Suppressor macrophage treated with lipopolysaccharide for 1 hour (primary cell): ENCODE results near the gene CLEC2L.
"Not testable (repeated sequence)": the region's sequence is repeated elsewhere in the genome, so short reads cannot be mapped to it uniquely, and the experiment has no call there.

Experiments
- DNase-seq, 3 donors: peaks; one replicate each; pipeline ENCODE4 v3.0.0-alpha.2; 2020 to 2022

Gene CLEC2L

DNA sequence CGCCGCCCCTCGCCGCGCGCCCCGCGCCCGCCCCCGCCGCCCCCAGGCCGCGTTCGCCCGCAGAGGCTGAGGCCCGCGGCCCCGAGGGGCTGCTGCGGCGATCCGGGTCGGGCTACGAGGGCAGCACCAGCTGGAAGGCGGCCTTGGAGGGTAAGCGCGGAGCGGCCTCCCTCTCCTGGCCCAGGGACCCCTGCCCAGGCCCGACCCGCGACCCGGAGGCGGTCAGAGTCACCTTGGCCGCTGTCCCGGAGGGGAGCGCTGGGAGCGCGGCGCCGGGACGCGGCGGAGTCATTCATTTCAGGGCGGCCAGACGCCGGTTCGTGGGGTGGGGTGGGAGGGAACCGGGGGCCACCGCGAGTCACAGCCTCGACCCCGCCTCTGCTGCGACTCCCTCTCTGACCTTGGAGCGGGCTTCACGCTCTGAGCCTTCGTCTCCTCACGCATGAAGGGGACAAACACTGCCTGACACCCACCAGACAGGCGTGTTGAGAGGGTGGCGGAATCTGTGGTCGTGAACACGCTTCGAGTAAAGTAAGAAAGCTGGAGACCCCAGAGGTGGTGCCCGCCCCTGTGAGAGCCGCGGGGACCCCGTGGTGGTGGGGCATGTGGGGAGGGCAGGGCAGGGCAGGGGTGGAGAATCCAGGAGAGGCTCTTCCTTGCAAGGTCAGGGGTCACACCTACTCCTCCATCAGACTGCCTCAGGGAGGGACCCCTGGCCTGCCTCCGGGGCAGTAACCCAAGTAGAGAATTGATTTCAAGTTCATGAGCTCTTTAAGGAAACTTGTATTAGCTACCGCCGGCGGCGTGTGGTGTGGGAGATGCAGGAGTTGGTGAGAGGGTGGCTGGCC, 707 bp downstream of the CLEC2L start:
- no peak for DNase-seq

DNA sequence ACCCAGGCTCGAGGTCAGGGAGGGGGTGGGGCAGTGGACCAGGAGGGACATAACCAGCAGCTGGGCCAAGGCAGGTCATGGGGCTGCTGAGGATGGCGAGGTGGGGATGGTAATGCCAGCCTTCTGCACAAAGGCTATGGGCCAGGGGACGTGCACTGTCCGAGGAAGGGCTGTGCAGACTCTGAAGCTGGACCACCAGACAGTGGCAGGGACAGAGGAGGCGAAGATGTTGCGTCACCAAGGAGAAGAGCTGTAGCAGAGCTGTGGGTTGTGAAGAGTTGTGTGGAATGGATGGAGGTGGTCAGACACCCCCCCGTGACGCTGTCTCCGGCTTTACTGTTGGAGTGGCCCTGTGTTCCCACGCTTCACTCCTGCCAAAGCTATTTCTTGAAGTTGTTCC, 1.8 kb downstream of the CLEC2L start:
- DNase-seq: no peak

DNA sequence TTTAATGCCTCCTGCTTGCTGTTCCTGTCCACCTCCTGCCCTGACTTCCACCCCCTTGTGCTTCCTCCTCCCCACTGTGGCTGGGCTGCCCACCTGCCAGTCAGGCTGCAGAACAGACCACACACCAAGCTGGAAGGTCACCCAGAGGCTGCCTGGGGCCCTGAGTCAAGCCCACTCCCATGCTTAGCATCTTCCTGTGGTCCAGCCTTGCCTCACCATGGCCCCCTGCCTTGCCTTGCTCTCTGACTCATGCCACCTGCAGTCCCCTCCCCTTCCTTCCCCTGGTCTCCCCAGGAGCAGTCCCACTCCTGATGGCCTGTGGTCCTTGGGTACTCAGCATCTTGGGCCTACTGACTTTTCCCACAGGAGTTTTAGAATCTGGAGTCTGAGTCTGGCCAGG, 2.3 kb downstream of the CLEC2L start:
- DNase-seq: no peak

DNA sequence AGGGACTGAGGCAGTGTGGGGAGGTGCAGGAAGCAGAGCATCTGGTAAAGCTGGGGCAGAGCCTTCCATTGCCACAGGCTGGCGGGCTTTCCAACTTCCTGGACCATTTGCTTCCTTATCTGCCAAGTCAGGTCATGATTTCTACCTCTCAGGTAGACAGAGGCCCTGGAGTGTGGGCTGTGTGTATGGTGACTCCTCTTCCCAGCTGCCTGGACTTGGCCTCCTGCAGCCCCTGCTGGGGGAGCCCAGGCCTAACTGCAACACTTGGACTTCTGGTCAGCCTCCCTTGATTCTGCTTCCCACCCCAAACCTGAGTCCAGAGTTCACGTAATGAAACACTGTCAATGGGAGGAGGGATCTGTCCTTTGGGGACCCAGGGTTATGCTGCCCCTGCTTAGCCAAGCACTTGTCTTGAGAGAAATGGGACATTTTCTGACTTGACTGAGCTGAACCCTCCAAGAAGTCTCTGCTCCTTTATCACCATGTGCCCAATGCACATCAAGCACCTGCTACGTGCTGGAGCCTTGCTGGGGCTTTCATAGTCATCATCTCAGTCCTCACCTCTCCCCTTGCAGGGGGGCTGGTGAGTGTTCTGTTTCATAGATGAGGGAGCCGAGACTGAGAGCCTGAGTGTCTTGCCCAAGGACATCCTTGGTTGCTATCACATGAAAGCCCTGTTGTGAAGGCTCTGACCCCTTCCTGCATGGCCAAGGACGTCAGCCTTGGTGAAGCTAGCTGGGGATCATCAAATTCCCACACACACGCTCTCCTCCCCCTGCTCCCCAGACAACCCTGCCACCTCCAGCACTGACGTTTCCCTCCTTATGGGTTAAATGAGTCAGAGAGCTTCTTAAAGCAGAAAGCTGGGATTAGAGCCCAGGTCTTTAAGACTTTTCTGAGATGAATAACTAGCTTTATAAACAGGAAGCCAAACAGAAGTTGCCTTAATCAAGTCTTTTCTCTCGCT, 3.4 kb downstream of the CLEC2L start:
- DNase-seq: peak; percentile 29 to 44 (median 32)

DNA sequence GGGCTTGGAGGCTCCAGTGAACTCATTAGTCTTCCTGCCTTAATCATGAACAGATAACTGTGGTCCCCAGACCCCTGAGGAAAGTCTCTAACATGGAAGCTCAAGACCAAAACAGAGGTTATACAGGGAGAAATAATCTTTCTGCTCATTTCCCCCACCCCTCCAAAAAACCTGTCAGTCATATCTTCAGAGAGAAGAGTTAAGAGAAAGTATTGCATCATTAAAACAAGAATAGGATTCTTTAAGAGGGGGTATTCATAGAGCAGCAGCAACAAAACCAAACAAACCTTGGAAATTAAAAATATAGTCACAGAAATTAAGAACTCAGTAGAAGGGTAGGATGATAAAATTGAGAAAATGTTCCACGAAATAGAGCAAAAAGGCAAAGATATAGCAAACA, 7.6 kb downstream of the CLEC2L start:
- DNase-seq: no peak

DNA sequence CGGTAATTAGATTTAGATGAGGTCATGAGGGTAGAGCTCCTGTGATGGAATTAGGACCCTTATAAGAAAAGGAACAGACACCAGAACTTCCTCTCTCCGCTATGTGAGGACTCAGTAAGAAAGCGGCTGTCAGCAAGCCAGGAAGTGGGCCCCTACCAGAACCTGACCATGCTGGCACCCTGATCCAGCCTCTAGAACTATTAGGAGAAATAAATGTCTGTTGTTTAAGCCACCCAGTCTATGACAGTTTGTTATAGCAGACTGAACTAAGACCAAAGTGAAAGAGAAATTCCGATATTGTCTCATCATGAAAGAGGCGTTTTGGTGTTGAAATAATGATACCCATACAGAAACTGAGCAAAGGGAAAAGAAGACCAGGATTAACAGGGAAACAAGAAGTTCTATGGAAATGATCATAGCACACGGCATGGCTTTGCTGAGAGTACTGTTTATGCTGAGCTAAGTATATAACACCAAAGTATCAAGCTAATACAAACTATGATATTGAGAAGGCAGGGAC, 9.2 kb downstream of the CLEC2L start:
- DNase-seq: peak; percentile 40 to 75 (median 71)

DNA sequence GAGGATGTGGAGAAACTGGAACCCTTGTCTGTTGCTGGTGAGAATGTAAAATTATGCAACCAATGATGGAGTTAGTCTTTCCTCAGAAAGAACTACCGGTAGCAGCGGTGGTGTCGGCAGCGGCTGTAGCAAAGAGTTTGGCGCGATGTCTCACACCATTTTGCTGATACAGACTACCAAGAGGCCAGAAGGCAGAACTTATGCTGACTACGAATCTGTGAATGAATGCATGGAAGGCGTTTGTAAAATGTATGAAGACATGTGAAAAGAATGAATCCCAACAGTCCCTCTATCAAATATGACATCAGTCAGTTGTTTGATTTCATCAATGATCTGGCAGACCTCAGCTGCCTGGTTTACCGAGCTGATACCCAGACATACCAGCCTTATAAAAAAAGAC, 10.6 kb downstream of the CLEC2L start:
- DNase-seq: no peak

DNA sequence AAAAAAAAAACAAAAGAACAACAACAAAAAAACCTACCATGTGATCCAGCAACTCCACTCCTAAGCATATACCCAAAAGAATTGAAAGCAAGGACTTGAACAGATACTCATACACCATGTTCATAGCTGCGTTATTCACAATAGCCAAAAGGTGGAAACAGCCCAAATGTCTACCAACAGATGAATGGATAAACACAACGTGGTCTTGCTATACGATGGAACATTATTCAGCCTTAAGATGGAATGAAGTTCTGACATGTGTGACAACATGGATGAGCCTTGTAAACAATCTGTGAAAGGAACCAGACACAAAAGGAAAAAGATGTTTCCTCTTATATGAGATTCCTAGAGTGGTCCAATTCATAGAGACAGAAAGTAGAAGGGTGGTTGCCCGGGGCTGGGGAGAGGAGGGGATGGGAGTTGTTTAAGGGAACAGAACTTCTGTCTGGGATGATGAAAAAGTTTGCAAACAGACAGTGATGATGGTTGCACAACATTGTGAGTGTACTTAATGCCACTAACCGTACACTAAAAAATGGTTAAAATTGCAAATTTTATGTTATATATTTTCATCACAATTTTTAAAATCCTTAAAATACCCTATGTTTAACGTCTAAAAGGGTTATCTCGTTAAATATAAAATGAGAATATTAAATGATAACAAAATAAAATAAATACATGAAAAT, 11.6 kb downstream of the CLEC2L start:
- no peak for DNase-seq

DNA sequence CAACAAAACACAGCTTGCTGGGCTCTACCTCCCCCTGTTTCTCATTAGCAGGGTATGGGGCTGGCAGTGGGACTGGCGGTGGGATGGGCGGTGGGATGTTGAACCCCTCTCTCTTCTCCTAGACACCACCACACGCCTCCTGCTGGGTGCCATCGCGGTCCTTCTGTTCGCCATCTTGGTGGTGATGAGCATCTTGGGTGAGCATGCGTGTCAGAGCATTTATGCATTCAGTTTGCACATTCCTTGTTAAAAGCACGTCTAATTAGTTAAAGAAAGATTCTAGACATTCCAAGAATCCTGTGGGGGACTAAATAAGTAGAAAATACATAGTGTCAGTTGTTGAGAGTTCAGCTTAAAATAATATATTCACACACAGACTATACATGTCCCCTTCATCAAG, 12.7 kb downstream of the CLEC2L start:
- no peak for DNase-seq

DNA sequence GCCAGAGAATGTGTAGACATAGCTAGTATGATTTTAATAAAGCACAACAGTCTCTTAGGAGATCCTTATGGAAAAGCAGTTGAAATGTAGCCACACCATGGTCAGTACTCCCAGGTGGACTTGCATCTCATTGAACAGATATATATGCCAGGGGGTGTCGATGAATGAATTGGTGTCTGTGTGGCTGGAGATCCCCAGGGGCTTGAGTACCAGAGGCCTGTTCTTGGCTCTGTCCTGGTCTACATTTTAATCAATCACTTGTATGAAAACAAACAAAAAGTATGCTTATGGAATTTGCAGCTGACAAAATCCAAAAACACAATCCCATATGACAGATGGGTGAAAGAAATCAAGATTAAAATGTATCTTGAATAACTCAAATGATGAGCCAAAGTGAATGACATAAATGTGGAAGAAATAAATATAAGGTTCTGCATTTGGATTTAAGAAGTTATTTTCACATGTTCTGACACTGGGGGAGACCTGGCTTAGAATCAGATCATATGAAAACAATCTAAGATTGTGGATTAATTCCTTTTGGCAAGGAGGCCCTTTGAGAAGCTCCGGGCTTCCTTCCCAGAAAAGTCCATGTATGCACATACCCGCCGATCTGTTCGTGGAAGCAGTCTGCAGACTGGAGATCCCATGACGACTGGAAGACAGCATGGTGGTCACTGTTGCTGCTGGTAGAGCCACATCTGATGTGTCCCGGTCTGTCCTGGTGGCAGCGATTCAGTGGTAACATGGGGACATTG, 15.6 kb downstream of the CLEC2L start:
- DNase-seq: no peak

DNA sequence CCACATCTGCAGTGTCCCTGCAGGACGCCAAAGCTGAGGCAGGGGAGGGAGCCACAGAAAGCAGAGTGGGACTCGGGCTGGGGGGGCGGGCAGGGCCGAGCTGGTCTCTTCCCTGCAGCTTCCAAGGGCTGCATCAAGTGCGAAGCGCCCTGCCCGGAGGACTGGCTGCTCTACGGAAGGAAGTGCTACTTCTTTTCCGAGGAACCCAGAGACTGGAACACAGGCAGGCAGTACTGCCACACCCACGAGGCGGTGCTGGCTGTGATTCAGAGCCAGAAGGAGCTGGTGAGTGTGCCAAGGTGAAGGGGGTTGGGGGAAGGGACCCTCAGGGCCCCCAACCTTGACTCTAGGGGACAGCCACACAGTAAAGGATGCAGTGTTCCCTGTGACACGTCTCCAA, 16.7 kb downstream of the CLEC2L start:
- DNase-seq: no peak

DNA sequence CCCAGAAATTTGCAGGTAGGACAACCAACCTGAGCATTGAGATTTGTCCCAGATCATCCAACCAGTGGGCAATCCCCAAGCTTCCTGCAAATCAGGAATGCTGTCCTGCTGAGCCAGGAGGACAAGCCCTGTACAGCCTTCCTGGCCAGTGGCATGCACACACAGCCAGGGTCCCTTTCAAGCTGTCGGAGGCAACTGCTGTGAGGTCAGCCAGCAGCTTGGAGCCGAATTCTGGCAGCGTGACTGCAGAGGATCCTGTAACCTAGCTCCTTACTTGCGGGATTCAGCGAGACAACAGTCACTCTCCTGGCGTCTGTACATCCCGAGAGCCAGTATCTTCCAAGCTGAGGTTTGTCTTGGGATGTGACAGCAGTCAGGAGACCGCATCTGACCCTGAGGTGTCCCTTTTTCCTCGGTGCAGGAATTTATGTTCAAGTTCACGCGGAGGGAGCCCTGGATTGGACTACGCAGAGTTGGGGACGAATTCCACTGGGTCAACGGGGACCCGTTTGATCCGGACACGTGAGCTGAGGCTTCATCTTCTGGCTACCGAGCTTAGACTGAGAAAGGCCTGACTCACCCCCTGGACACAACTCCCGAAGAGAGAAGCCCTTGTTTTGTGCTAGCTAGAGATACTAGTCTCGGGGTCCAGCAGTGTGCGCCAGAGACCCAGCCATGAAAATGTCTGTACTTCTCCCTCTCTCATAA, 18.3 kb downstream of the CLEC2L start:
- no peak for DNase-seq

DNA sequence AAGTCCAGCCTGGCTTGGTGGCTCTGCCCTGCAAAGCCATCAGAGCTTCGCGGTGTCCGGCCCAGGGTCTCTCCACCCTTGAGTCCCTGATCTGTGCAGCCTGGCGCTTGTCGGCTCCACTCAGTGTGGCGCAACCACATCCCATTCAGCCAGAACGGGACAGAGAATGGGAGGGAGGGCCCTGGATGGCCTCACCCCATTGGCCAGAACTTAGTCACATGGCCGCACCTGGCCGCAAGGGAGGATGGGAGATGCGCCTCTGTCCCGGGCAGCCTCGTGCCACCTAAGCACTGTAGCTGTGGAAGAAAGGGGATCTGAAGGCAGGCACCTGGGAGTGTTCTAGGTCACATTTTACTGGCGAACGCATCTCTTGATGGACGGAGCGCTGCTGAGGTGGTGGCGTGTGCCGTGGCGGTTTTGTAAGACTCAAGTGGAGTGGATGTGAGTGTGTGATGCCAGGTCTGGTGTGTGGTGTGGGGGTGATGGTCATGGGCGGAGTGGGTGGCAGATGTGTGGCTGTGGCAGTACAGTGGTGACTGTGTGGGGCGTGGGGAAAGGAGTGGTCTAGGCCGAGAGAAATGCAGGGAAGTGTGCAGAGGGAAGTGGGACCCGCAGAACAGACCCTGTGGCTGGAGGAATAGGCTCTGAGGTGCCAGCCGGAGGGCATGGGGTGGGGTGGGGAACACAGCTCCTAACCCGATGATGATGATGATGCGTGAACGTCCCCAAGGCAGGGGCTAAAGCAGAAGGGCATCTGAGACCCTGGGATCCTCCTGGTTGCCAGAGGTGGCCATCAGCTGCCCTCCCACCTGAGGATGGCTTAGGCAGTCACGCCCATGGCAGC, 19.0 kb downstream of the CLEC2L start:
- no peak for DNase-seq

DNA sequence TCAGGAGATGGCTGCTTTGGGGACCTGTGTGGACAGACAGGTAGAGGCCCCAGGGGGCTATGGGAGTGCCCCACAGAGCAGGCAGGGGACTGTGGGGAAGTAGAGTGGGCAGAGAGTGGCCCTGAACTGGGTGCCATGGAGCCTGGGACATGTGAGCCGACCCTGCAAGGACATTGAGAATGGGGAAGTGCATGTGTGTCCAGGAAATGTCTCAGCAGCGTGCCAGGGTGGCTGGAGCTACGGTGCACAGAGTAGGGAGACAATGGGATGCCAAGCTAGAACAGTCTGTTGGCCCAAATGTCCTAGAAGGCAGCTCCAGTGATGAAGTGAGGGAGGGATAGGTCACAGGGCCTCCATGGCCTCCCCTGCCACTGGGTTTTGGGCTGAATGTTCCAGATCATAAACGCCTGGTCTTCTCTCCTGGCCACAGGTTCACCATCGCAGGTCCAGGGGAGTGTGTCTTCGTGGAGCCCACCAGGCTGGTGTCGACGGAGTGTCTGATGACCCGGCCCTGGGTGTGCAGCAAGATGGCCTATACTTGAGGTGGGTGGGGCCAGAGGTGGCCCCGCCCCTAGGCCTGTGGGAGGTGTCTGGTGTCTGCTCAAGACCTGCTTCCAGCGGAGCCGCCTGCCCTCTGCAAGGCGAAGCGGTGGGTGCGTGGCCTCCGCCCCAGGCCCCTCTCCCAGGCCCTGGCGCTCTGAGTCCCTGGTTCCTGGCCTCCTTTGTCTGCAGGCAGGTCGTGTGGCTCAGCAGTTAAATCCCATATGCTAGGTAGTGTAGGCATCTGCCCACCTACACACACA, 20.5 kb downstream of the CLEC2L start:
- DNase-seq: peak; percentile 44 to 50 (median 48)

DNA sequence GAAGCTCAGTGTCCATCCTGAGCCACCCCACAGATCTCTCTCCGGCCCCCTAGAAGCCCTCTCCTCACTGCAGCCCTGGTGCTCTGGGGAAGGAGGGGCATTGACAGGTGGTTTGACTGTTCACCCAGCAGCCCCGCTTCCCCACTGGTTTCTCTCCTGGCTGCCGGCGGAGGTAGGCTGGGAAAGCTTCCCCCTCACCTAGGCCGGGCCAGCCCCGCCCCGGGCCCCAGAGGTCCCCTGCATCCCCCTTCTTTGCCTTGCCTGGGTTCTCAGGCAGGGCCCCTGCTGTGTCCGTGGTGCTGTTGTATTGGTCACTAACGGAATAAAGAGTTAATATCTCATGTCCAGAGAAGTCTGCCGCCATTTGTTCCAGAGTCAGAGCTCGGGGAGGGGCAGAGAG, 21.2 kb downstream of the CLEC2L start:
- DNase-seq: no peak

DNA sequence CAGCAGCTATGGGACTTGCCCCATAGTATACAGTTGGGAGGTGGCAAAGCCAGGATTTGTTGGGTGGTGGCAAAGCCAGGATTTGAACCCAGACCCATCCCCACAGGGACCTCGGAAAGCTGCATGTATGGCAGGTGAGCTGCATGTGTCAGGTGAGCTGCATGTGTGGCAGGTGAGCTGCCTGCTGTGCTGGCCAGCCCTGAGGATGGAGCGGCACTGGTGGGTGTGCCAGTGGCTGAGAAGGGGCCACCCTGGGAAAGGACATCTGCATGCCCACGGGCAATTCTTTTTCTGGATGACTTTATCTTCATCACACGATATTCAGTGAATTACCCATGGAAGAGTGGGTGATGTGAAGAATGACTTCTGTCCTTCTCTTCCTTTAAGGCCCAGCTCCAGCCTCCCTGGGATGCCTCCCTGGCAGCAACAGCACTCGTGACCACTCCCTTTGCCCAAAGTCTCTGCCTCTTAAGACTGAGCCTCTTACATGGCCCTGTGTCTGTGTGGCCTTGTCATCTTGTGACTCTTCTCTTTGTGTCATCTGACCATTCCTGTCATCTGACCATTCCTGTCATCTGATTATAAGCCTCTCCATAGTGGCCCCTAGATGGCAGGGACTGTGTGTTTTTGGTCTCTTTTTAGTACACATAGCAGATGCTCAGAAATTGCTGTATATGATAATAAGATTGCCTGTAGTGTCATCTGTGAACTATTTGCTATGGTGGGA, 25.0 kb downstream of the CLEC2L start:
- DNase-seq: peak; percentile 25 to 43 (median 32)

DNA sequence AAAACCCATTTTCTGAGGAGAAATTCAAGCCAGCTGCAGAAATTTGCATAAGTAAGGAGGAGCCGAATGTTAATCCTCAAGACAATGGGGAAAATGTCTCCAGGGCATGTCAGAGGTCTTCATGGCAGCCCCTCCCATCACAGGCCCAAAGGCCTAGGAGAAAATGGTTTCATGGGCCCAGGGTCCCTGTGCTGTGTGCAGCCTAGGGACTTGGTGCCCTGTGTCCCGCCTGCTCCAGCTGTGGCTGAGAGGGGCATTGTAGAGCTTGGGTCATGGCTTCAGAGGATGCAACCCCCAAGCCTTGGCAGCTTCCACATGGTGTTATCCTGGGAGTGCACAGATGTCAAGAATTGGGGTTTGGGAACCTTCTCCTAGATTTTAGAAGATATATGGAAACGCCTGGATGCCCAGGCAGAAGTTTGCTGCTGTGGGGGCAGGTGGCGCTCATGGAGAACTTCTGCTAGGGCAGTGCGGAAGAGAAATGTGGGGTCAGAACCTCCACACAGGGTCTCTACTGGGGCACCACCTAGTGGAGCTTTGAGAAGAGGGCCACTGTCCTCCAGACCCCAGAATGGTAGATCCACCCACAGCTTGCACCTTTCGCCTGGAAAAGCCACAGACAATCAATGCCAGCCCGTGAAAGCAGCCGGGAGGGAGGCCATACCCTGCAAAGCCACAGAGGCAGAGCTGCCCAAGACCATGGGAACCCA, 30.7 kb downstream of the CLEC2L start:
- not testable (repeated sequence) for DNase-seq

DNA sequence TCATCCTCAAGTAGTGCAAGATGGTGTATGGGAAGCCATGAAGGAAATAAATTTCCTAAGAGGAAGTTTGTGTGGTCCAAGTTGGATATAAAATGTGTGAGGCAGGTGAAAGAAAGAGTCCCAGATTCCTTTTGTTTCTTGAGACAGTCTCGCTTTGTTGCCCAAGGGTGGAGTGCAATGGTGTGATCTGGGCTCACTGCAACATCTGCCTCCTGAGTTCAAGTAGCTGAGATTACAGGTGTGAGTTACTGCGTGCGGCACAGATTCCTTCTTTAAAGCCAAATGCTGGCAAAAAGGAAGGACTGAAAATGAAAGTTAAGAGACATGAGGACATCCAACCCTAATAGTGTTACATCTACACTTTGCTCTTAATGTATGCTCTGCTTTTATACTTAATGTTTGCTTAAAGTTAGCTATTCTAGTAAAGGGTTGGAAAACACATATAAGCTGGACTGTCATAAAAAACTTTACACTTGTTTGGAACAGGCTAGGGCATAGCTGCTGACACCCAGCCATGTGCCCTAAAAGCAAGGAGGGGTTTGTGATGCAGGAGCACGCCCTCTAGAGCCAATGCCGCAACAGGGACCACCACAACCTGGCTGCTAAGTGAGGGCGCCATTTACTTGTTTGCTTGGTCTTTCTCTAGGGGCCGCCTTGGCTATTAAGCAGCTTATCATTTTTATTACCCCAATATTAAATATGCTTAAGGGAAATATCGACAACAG, 34.5 kb downstream of the CLEC2L start:
- DNase-seq: no peak
